HG02763 (cell line): ENCODE data around the gene CTNND1.

ENCODE experiments used
- ATAC-seq: cut with Tn5 transposase; IDR thresholded peaks from one replicate; pipeline ENCODE4 v1.9.1; 2021; ENCODE audit warnings: mild to moderate bottlenecking, moderate library complexity; ENCODE audit not compliant: unreplicated experiment

Gene CTNND1

DNA sequence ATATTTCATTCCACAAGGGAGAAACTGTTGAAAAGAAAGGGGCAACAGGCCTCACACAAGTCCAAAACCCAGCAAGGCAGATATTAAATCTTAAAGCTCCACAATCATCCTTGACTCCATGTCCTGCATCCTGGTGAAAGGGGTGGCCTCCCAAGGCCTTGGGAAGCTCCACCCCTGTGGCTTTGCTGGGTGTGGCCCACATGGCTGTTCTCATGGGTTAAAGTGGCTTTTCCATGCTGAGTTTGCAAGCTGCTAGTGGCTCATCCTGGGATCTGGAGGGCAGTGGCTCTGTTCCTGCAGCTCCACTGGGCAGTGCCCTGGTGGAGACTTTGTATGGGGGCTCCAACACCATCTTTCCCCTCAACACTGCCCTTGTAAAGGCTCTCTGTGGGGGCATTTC is 106.4 kb downstream of the CTNND1 start:
- no peak for ATAC-seq

DNA sequence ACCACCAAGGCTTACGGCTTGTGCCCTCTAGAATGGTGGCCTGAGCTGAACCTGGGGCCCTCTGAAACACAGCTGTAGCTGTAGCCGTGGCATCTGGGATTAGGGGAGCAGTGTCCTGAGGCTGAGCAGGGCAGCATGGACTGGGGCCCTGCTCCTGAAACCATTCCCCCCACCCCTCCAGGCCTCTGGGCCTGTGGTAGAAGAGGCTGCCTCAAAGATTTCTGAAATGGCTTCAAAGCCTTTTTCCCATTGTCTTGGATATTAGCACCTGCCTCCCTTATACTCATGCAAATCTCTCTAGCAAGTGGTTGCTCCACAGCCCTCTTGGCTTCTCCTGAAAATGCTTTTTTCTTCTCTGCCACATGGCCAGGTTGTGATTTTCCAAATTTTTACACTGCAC is 106.9 kb downstream of the CTNND1 start:
- no peak for ATAC-seq
